SK-N-SH (cell line): ENCODE results near the gene FBXO33. TPM values are rescaled to one million over a fixed set of nuclear protein-coding genes. Genes with fewer than 3 reads are reported as not detected.

ENCODE experiments used
- CTCF ChIA-PET: fragments of 300-600, 350-600 bp; formaldehyde crosslinking; extraction: SDS; loops from one replicate; lab custom pipeline; 2021; lab: Yijun Ruan, JAX
- POLR2A ChIA-PET: fragments of 350-600 bp; sonication (Branson Sonifier 250); formaldehyde crosslinking; extraction: SDS; loops from one replicate; lab custom pipeline; 2020; ENCODE audit warnings: antibody characterized with exemption, inconsistent platforms; lab: Yijun Ruan, JAX
- DNase-seq: peaks from one replicate; pipeline ENCODE4 v3.0.0; 2012
- H2AFZ ChIP-seq: fragments of 200-600 bp; sonication (generic); 2 replicates; pipeline ENCODE4 v1.8.1; 2016; ENCODE audit warnings: antibody characterized with exemption, mild to moderate bottlenecking, low read depth
- H3F3A ChIP-seq: fragments of 200-600 bp; sonication (generic); replicated peaks from 2 replicates; pipeline ENCODE3; 2016; ENCODE audit warnings: antibody characterized with exemption, mild to moderate bottlenecking; ENCODE audit not compliant: insufficient read depth
- H3K27ac ChIP-seq, 2 experiments: fragments of 200-500 bp in 1 of 2; fragments of 200-600 bp in 1 of 2; sonication (Bioruptor generic) in 1 of 2; sonication (generic), shearing (Covaris generic) in 1 of 2; 2 replicates each; pipeline versions ENCODE4 v1.5.1 to v1.6.1; 2014 to 2016; ENCODE audit warnings: low read depth in 2 of 2, inconsistent platforms in 1 of 2, low read length in 1 of 2, mild to moderate bottlenecking in 1 of 2, mixed read lengths in 1 of 2
- H3K27me3 ChIP-seq: fragments of 200-600 bp; sonication (generic), shearing (Covaris generic); 2 replicates; pipeline ENCODE4 v1.6.1; 2016; ENCODE audit warnings: mixed run types; ENCODE audit not compliant: insufficient read depth
- H3K36me3 ChIP-seq, 2 experiments: fragments of 200-500 bp in 1 of 2; fragments of 200-600 bp in 1 of 2; sonication (Bioruptor generic) in 1 of 2; sonication (generic) in 1 of 2; replicated peaks in 1 of 2; 2 replicates each; pipeline versions ENCODE3 to v1.5.1; 2014 to 2016; ENCODE audit warnings: low read length in 1 of 2, mild to moderate bottlenecking in 1 of 2; ENCODE audit not compliant: insufficient read depth in 2 of 2, control insufficient read depth in 1 of 2
- H3K4me1 ChIP-seq, 2 experiments: fragments of 200-500 bp in 1 of 2; fragments of 200-600 bp in 1 of 2; sonication (Bioruptor generic) in 1 of 2; sonication (generic), shearing (Covaris generic) in 1 of 2; 2 replicates each; pipeline versions ENCODE4 v1.5.1 to v1.6.1; 2014 to 2016; ENCODE audit warnings: low read depth in 1 of 2, low read length in 1 of 2, mixed run types in 1 of 2; ENCODE audit not compliant: insufficient read depth in 2 of 2, control insufficient read depth in 1 of 2
- H3K4me2 ChIP-seq: fragments of 200-600 bp; sonication (generic), shearing (Covaris generic); 2 replicates; pipeline ENCODE4 v1.6.1; 2017; ENCODE audit warnings: mixed run types
- H3K4me3 ChIP-seq, 2 experiments: fragments of 200-500 bp in 1 of 2; fragments of 200-600 bp in 1 of 2; sonication (Bioruptor generic) in 1 of 2; sonication (generic), shearing (Covaris generic) in 1 of 2; 2 replicates each; pipeline versions ENCODE4 v1.5.1 to v1.8.1; 2014 to 2016; ENCODE audit warnings: low read depth in 2 of 2, inconsistent platforms in 1 of 2, low read length in 1 of 2, mild to moderate bottlenecking in 1 of 2, mixed read lengths in 1 of 2, moderate library complexity in 1 of 2
- H3K79me2 ChIP-seq: fragments of 200-600 bp; sonication (generic); 2 replicates; pipeline ENCODE4 v1.8.1; 2017; ENCODE audit warnings: mild to moderate bottlenecking; ENCODE audit not compliant: insufficient read depth
- H3K9ac ChIP-seq: fragments of 200-600 bp; sonication (generic); 2 replicates; pipeline ENCODE4 v1.6.1; 2017; ENCODE audit warnings: mixed run types
- H3K9me2 ChIP-seq: fragments of 200-600 bp; sonication (generic); 2 replicates; pipeline ENCODE4 v1.6.1; 2017; ENCODE audit warnings: mixed run types
- H3K9me3 ChIP-seq: fragments of 200-600 bp; sonication (generic); 2 replicates; pipeline ENCODE4 v1.6.1; 2017; ENCODE audit warnings: mixed run types, mild to moderate bottlenecking, moderate library complexity
- H4K20me1 ChIP-seq: fragments of 200-600 bp; sonication (generic); 2 replicates; pipeline ENCODE4 v1.6.1; 2017; ENCODE audit warnings: mild to moderate bottlenecking, mixed run types; ENCODE audit not compliant: insufficient read depth
- ELF1 ChIP-seq: IDR thresholded peaks from 2 replicates; pipeline ENCODE4 v1.4.0; 2012
- EP300 ChIP-seq, 2 experiments: IDR thresholded peaks; 2 replicates each; pipeline versions ENCODE4 v1.4.0 to v1.6.1; 2012; ENCODE audit warnings: borderline replicate concordance in 1 of 2, low read depth in 1 of 2, low read length in 1 of 2
- EZH2phosphoT487 ChIP-seq: fragments of 200-600 bp; sonication (generic); IDR thresholded peaks from 2 replicates; pipeline ENCODE4 v1.6.1; 2017; ENCODE audit warnings: low read depth, mixed run types, mild to moderate bottlenecking, antibody characterized with exemption, moderate library complexity, borderline replicate concordance
- FOXJ3 ChIP-seq: sonication (generic); formaldehyde crosslinking; IDR thresholded peaks from 2 replicates; pipeline ENCODE4 v1.5.1; 2020; ENCODE audit warnings: mild to moderate bottlenecking, missing genetic modification reagents
- FOXM1 ChIP-seq: IDR thresholded peaks from 2 replicates; pipeline ENCODE4 v1.4.0; 2012; ENCODE audit warnings: low read depth, mild to moderate bottlenecking
- GABPA ChIP-seq: IDR thresholded peaks from 2 replicates; pipeline ENCODE4 v1.4.0; 2012; ENCODE audit warnings: low read depth, mild to moderate bottlenecking
- IRF3 ChIP-seq: fragments of 150-350 bp; IDR thresholded peaks from 2 replicates; pipeline ENCODE4 v1.6.1; 2016; ENCODE audit warnings: mild to moderate bottlenecking, low read depth, low read length
- JUND ChIP-seq: IDR thresholded peaks from 2 replicates; pipeline ENCODE4 v1.4.0; 2012
- MEF2A ChIP-seq: IDR thresholded peaks from 2 replicates; pipeline ENCODE4 v1.4.0; 2012; ENCODE audit warnings: low read depth, borderline replicate concordance
- NFIC ChIP-seq: IDR thresholded peaks from 2 replicates; pipeline ENCODE4 v1.4.0; 2012; ENCODE audit warnings: borderline replicate concordance
- NRF1 ChIP-seq: IDR thresholded peaks from 2 replicates; pipeline ENCODE4 v1.6.1; 2012; ENCODE audit warnings: low read depth, mild to moderate bottlenecking, low read length
- POLR2AphosphoS5 ChIP-seq: IDR thresholded peaks from 2 replicates; pipeline ENCODE4 v1.6.1; 2012; ENCODE audit warnings: low read depth, low read length
- RAD21 ChIP-seq: IDR thresholded peaks from 2 replicates; pipeline ENCODE4 v1.6.1; 2012; ENCODE audit warnings: mild to moderate bottlenecking, low read length
- RCOR1 ChIP-seq: fragments of 150-350 bp; IDR thresholded peaks from 2 replicates; pipeline ENCODE4 v1.6.1; 2017; ENCODE audit warnings: antibody characterized with exemption, low read length
- RFX5 ChIP-seq: IDR thresholded peaks from 2 replicates; pipeline ENCODE4 v1.6.1; 2012; ENCODE audit warnings: mild to moderate bottlenecking, improper control_type of control experiment, low read length
- RXRA ChIP-seq: IDR thresholded peaks from 2 replicates; pipeline ENCODE4 v1.4.0; 2012; ENCODE audit warnings: low read depth, mild to moderate bottlenecking, borderline replicate concordance
- SIN3A ChIP-seq: IDR thresholded peaks from 2 replicates; pipeline ENCODE4 v1.6.1; 2012; ENCODE audit warnings: low read depth, mild to moderate bottlenecking, low read length, moderate library complexity, borderline replicate concordance
- SMC3 ChIP-seq: IDR thresholded peaks from 2 replicates; pipeline ENCODE4 v1.6.1; 2012; ENCODE audit warnings: low read depth, low read length, improper control_type of control experiment
- TAF1 ChIP-seq: IDR thresholded peaks from 2 replicates; pipeline ENCODE4 v1.6.1; 2012; ENCODE audit warnings: low read depth, mild to moderate bottlenecking, low read length, moderate library complexity, borderline replicate concordance
- TCF12 ChIP-seq: IDR thresholded peaks from 2 replicates; pipeline ENCODE4 v1.4.0; 2012
- USF1 ChIP-seq: IDR thresholded peaks from 2 replicates; pipeline ENCODE4 v1.4.0; 2012; ENCODE audit warnings: low read depth, borderline replicate concordance
- USF2 ChIP-seq: fragments of 150-350 bp; IDR thresholded peaks from 2 replicates; pipeline ENCODE4 v1.6.1; 2017; ENCODE audit warnings: antibody characterized with exemption, low read length, low read depth, borderline replicate concordance
- YY1 ChIP-seq: IDR thresholded peaks from 2 replicates; pipeline ENCODE4 v1.4.0; 2012; ENCODE audit warnings: low read depth, mild to moderate bottlenecking
- ZBTB33 ChIP-seq: IDR thresholded peaks from 2 replicates; pipeline ENCODE4 v1.4.0; 2012; ENCODE audit warnings: low read depth, borderline replicate concordance
- WGBS: methylation state at CpG from one replicate; pipeline ENCODE4 v1.1.6; 2017; ENCODE audit warnings: low lambda C conversion rate; 5-methylcytosine and 5-hydroxymethylcytosine counted together
- polyA plus RNA-seq, 3 experiments: library from polyadenylated mRNA; depleted of rRNA; stranded (reverse); fragments of >200 nt; gene quantifications; 2 replicates each; pipeline ENCODE4 v1.2.3, GENCODE V29; 2012

FBXO33 gene
- polyA plus RNA-seq, 1 of the 3 experiments (the other 2 are of a cell fraction) = 4.2 TPM

GRCh38 chr14:39451811-39452210 lies 19.6 kb upstream of the FBXO33 start:
- no peak for DNase-seq
- Histone ChIP-seq H4K20me1 (no peaks in the 10 kb centered on the region), H3K4me3 (no peak overlapping the region), H3K4me1 (no peaks in the 10 kb centered on the region), H3F3A (no peaks in the 10 kb centered on the region), H2AFZ (no peak overlapping the region), H3K79me2 (no peaks in the 10 kb centered on the region), H3K9ac (no peak overlapping the region), H3K9me2 (no peaks in the 10 kb centered on the region), H3K27ac (no peak overlapping the region), H3K27me3 (no peaks in the 10 kb centered on the region), H3K36me3 (no peaks in the 10 kb centered on the region), H3K9me3 (no peaks in the 10 kb centered on the region), H3K4me2 (no peak overlapping the region)
- TF ChIP-seq NRF1 (no peak), IRF3 (no peak), SMC3 (no peak), MEF2A (no peak), RAD21 (no peak), FOXM1 (no peak)
- POLR2A ChIA-PET = no interaction called here
- CTCF ChIA-PET = interaction anchor here (1.5 kb wide), 1 partner anchor 40 kb away, joined by 6 read pairs; no protein-coding TSS in a partner anchor
- WGBS = 59% methylated on average over 2 of the region's 2 CpGs

- no peaks in the 10 kb centered on the region for H3K79me2 ChIP-seq
- WGBS = 57% methylated on average over 4 of the region's 4 CpGs
- no peak for DNase-seq
- H3K27ac ChIP-seq = no peak overlapping the region
- no peak overlapping the region for H2AFZ ChIP-seq
- no peak overlapping the region for H3K4me3 ChIP-seq
- no peaks in the 10 kb centered on the region for H3K9me3 ChIP-seq
- H4K20me1 ChIP-seq = no peaks in the 10 kb centered on the region
- H3K4me2 ChIP-seq = no peak overlapping the region
- H3K36me3 ChIP-seq = no peaks in the 10 kb centered on the region
- no peaks in the 10 kb centered on the region for H3K4me1 ChIP-seq
- no peak overlapping the region for H3K9ac ChIP-seq
- POLR2A ChIA-PET = no interaction called here
- no peaks in the 10 kb centered on the region for H3F3A ChIP-seq
- no peaks in the 10 kb centered on the region for H3K27me3 ChIP-seq
- H3K9me2 ChIP-seq = no peaks in the 10 kb centered on the region
- CTCF ChIA-PET = no interaction called here
- TF ChIP-seq FOXJ3 (CRISPR knock-in tag) = no peak
- no peak for TF ChIP-seq TAF1
- TF ChIP-seq NFIC = no peak
- no peak for TF ChIP-seq RAD21
- no peak for TF ChIP-seq GABPA
- no peak for TF ChIP-seq USF2
- no peak for TF ChIP-seq RCOR1
- TF ChIP-seq POLR2AphosphoS5 = no peak
- no peak for TF ChIP-seq SIN3A
- no peak for TF ChIP-seq ZBTB33
- no peak for TF ChIP-seq EP300 (IDR thresholded peaks at IDR 0.05; ENCODE audit: borderline replicate concordance in 1 of 2, low read depth in 1 of 2, low read length in 1 of 2)
- TF ChIP-seq USF1 = no peak
- TF ChIP-seq YY1 = no peak
- TF ChIP-seq RXRA = no peak
- TF ChIP-seq ELF1 = no peak
- TF ChIP-seq TCF12 = no peak
- no peak for TF ChIP-seq EZH2phosphoT487
- TF ChIP-seq JUND = no peak
- TF ChIP-seq RFX5 = no peak
Observed at GRCh38 chr14:39447175-39447661, 15.0 kb upstream of the FBXO33 start.
